Measurements from ENCODE around the gene ZNF106. TPM values are rescaled to one million over a fixed set of nuclear protein-coding genes. Genes with fewer than 3 reads are reported as not detected.

The ZNF106 gene
- total RNA-seq, 1 experiment from 2014 or later, result 58.2 TPM

- Mint-ChIP-seq H3K36me3 (no peaks in the 10 kb centered on the region), H3K27ac (no peak overlapping the region), H3K9me3 (no peaks in the 10 kb centered on the region), H3K27me3 (ENCODE audit: low read depth) (no peaks in the 10 kb centered on the region), H3K4me1 (no peaks in the 10 kb centered on the region), H3K4me3 (no peak overlapping the region)
- no peak for ATAC-seq
- ChIA-PET CTCF (interaction anchor here (1.2 kb wide), 1 partner anchor 18 kb away, joined by 3 read pairs; no protein-coding TSS in a partner anchor), POLR2A (no interaction called here)
- TF ChIP-seq ATF1 (CRISPR knock-in tag; IDR thresholded peaks at IDR 0.05), result no peak
- no peak for TF ChIP-seq FOXP4 (CRISPR knock-in tag; IDR thresholded peaks at IDR 0.05)
- TF ChIP-seq IRF2 (CRISPR knock-in tag; IDR thresholded peaks at IDR 0.05; ENCODE audit: borderline replicate concordance, low read depth), result no peak
- no peak for TF ChIP-seq ELF4 (CRISPR knock-in tag; IDR thresholded peaks at IDR 0.05; ENCODE audit: low read depth)
- no peak for TF ChIP-seq NR3C1 (CRISPR knock-in tag; conservative IDR thresholded peaks at IDR 0.05; ENCODE audit: low read depth)
- no peak for TF ChIP-seq TEAD1 (CRISPR knock-in tag; IDR thresholded peaks at IDR 0.05)
- no peak for TF ChIP-seq FOXP1 (CRISPR knock-in tag; IDR thresholded peaks at IDR 0.05; ENCODE audit: borderline replicate concordance)
- no peak for TF ChIP-seq TEAD4 (CRISPR knock-in tag; IDR thresholded peaks at IDR 0.05)
- TF ChIP-seq E2F4 (CRISPR knock-in tag; IDR thresholded peaks at IDR 0.05; ENCODE audit: borderline replicate concordance, low read depth), result no peak
- no peak for TF ChIP-seq TCF7 (CRISPR knock-in tag; IDR thresholded peaks at IDR 0.05; ENCODE audit: low read depth)
- TF ChIP-seq FOXK1 (CRISPR knock-in tag; IDR thresholded peaks at IDR 0.05), result no peak
- TF ChIP-seq NR1H2 (CRISPR knock-in tag; IDR thresholded peaks at IDR 0.05), result no peak
- TF ChIP-seq E2F5 (CRISPR knock-in tag; IDR thresholded peaks at IDR 0.05), result no peak
- TF ChIP-seq ZBTB43 (CRISPR knock-in tag; IDR thresholded peaks at IDR 0.05), result no peak
- TF ChIP-seq ATF2 (CRISPR knock-in tag; IDR thresholded peaks at IDR 0.05; ENCODE audit: borderline replicate concordance, low read depth), result no peak
- TF ChIP-seq GTF2I (CRISPR knock-in tag; conservative IDR thresholded peaks at IDR 0.05), result no peak
- no peak for DNase-seq (ENCODE audit: low spot score)
These were observed 87.6 kb downstream of the ZNF106 start for GRCh38 chr15:42403389-42403788.

GRCh38 chr15:42402455-42403205, 88.3 kb downstream of the ZNF106 start:
- Mint-ChIP-seq H3K27me3 (ENCODE audit: low read depth) (no peaks in the 10 kb centered on the region), H3K27ac (no peak overlapping the region), H3K4me3 (no peak overlapping the region), H3K4me1 (no peaks in the 10 kb centered on the region), H3K9me3 (no peaks in the 10 kb centered on the region), H3K36me3 (no peaks in the 10 kb centered on the region)
- TF ChIP-seq GRHL2 (CRISPR knock-in tag; IDR thresholded peaks at IDR 0.05; ENCODE audit: insufficient replicate concordance, severe bottlenecking), result no peak
- CTCF ChIA-PET, result interaction anchor here (1.2 kb wide), 1 partner anchor 17 kb away, joined by 3 read pairs; no protein-coding TSS in a partner anchor
- no peak for DNase-seq (ENCODE audit: low spot score)
- POLR2A ChIA-PET, result no interaction called here
- no peak for ATAC-seq
